Measurements from ENCODE around the gene ZFAND6. TPM values are rescaled to one million over a fixed set of nuclear protein-coding genes. Genes with fewer than 3 reads are reported as not detected.

The ZFAND6 gene
- total and polyA plus RNA-seq, 10 of the 15 experiments (the other 5 are each of a cell fraction or from before 2014, with no cell fraction given), result 78.9 to 179 (median 135) TPM

GRCh38 chr15:80107774-80108173 lies 48.3 kb downstream of the ZFAND6 start:
- POLR2A ChIA-PET, result no interaction called here
- WGBS (ENCODE audit: insufficient coverage, insufficient replicate concordance, low lambda C conversion rate, missing lambda C conversion rate), result 100% methylated on average over 1 of the region's 3 CpGs
- H3K9me3 ChIP-seq (replicated peaks; ENCODE audit: control insufficient read depth, insufficient read depth, low read length), result no peaks in the 10 kb centered on the region
- TF ChIP-seq MYB (IDR thresholded peaks at IDR 0.05; ENCODE audit: borderline replicate concordance, low read depth, low read length), result no peak
- TF ChIP-seq SUZ12 (IDR thresholded peaks at IDR 0.05; ENCODE audit: unreplicated experiment), result no peak
- no peak for TF ChIP-seq TAF1 (IDR thresholded peaks at IDR 0.05; ENCODE audit: borderline replicate concordance, low read depth, low read length)
- TF ChIP-seq SMC3 (IDR thresholded peaks at IDR 0.05; ENCODE audit: borderline replicate concordance, low read length), result no peak
- TF ChIP-seq BCL11A (IDR thresholded peaks at IDR 0.05; ENCODE audit: low read depth, low read length), result no peak
- TF ChIP-seq, protein P1, sequence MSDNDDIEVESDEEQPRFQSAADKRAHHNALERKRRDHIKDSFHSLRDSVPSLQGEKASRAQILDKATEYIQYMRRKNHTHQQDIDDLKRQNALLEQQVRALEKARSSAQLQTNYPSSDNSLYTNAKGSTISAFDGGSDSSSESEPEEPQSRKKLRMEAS (IDR thresholded peaks at IDR 0.05; ENCODE audit: low read depth, low read length), result no peak
- no peaks in the 10 kb centered on the region for H4K20me1 ChIP-seq (ENCODE audit: control insufficient read depth, insufficient read depth)
- no peak overlapping the region for H2AFZ ChIP-seq (ENCODE audit: control insufficient read depth, low read depth, low read length)
- H3K4me2 ChIP-seq (ENCODE audit: control insufficient read depth, insufficient read depth), result no peak overlapping the region
- no peak for FAIRE-seq
- peaks cover 44% of the 10 kb centered on the region for H3K79me2 ChIP-seq (ENCODE audit: control insufficient read depth, insufficient read depth, low read length)
- no peak overlapping the region for H3K9ac ChIP-seq (ENCODE audit: control insufficient read depth, insufficient read depth, low read length)
- DNase-seq (ENCODE audit: low read depth, low spot score), result no peak
- ATAC-seq, result no peak
- no peaks in the 10 kb centered on the region; the same call in 1 of the 2 replicates for H3K4me1 ChIP-seq (ENCODE audit: control insufficient read depth, insufficient read depth, low read length)
- peaks cover 0 to 19% of the 10 kb centered on the region in 2 experiments; a peak in 2 of 4 replicates for H3K36me3 ChIP-seq (ENCODE audit: control insufficient read depth in 2 of 2, insufficient read depth in 2 of 2, low read length in 1 of 2)
- intact Hi-C loops (cut with micrococcal nuclease; ENCODE audit: unreplicated experiment) (no loop called here), in situ Hi-C loops (cut with MboI) (no loop called here)
- no peaks in the 10 kb centered on the region for H3K27me3 ChIP-seq (replicated peaks in 1 of 2; ENCODE audit: control insufficient read depth in 2 of 2, insufficient read depth in 2 of 2, low read length in 1 of 2)
- SMC1A ChIA-PET (ENCODE audit: uncharacterized antibody, unreplicated experiment), result interaction anchor here (1.5 kb wide), 1 partner anchor 85 kb away, joined by 4 read pairs; no protein-coding TSS in a partner anchor
- BruUV-seq (replicated peaks), result no TSS peak
- CTCF ChIA-PET, result no interaction called here
- H3K4me3 ChIP-seq, result no peak overlapping the region
- RAD21 ChIA-PET (ENCODE audit: unreplicated experiment), result no interaction called here
- H3K27ac ChIP-seq (ENCODE audit: control insufficient read depth, insufficient read depth), result no peak overlapping the region

DNA sequence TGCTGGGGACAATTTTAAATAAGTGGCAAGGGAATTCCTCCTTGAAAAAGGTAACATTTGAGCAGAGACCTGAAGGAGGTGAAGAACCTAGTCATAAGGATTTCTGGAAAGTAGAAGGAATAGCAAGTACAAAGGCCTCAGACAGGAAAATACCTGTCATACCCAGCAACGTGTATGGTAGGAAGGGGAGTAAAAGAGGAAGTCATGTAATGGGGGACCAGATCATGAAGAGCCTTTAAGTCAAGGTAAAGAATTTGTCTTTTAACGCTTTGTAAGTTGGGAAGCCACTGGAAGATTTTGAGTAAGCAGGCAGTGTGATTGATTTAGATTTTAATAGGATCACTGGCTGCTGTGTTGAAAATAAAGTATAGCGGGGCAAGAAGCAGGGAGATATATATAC lies 49.9 kb downstream of the ZFAND6 start:
- 96% methylated on average over 3 of the region's 3 CpGs for WGBS (ENCODE audit: insufficient coverage, insufficient replicate concordance, low lambda C conversion rate, missing lambda C conversion rate)
- no peak overlapping the region for H2AFZ ChIP-seq (ENCODE audit: control insufficient read depth, low read depth, low read length)
- H3K4me2 ChIP-seq (ENCODE audit: control insufficient read depth, insufficient read depth), result no peak overlapping the region
- no peaks in the 10 kb centered on the region for H3K27me3 ChIP-seq (replicated peaks in 1 of 2; ENCODE audit: control insufficient read depth in 2 of 2, insufficient read depth in 2 of 2, low read length in 1 of 2)
- POLR2A ChIA-PET, result no interaction called here
- ATAC-seq (peak; percentile 39; the same call in 1 of the 3 replicates), FAIRE-seq (no peak), DNase-seq (ENCODE audit: low read depth, low spot score) (no peak)
- H3K4me1 ChIP-seq (ENCODE audit: control insufficient read depth, insufficient read depth, low read length), result no peaks in the 10 kb centered on the region; the same call in 1 of the 2 replicates
- peaks cover 0 to 10% of the 10 kb centered on the region in 2 experiments; a peak in 2 of 4 replicates for H3K36me3 ChIP-seq (ENCODE audit: control insufficient read depth in 2 of 2, insufficient read depth in 2 of 2, low read length in 1 of 2)
- H3K9ac ChIP-seq (ENCODE audit: control insufficient read depth, insufficient read depth, low read length), result no peak overlapping the region
- in situ Hi-C loops (cut with MboI), result no loop called here
- no peak overlapping the region for H3K27ac ChIP-seq (ENCODE audit: control insufficient read depth, insufficient read depth)
- no peaks in the 10 kb centered on the region for H4K20me1 ChIP-seq (ENCODE audit: control insufficient read depth, insufficient read depth)
- TF ChIP-seq SPI1 (IDR thresholded peaks at IDR 0.05; ENCODE audit: borderline replicate concordance, insufficient read depth, low read depth, low read length) (peak; percentile 67; the same call in 1 of the 2 replicates), EZH2 (IDR thresholded peaks at IDR 0.05; ENCODE audit: borderline replicate concordance, control insufficient read depth, low read depth, low read length) (no peak)
- no peaks in the 10 kb centered on the region for H3K9me3 ChIP-seq (replicated peaks; ENCODE audit: control insufficient read depth, insufficient read depth, low read length)
- intact Hi-C loops (cut with micrococcal nuclease; ENCODE audit: unreplicated experiment), result no loop called here
- H3K79me2 ChIP-seq (ENCODE audit: control insufficient read depth, insufficient read depth, low read length), result peaks cover 41% of the 10 kb centered on the region
- RAD21 ChIA-PET (ENCODE audit: unreplicated experiment), result no interaction called here
- BruUV-seq (replicated peaks), result no TSS peak
- SMC1A ChIA-PET (ENCODE audit: uncharacterized antibody, unreplicated experiment), result interaction anchor here (0.6 to 1.1 kb wide), 2 partner anchors 11 to 67 kb away, joined by 4 to 5 read pairs; no protein-coding TSS in a partner anchor
- CTCF ChIA-PET, result interaction anchor here (0.9 kb wide), 1 partner anchor 8 kb away, joined by 3 read pairs; no protein-coding TSS in a partner anchor
- H3K4me3 ChIP-seq, result no peak overlapping the region

Data from GM12878 (cell line).